ENCODE results near the gene PDIA5. TPM values are rescaled to one million over a fixed set of nuclear protein-coding genes. Genes with fewer than 3 reads are reported as not detected.
A peak's percentile ranks its signal among the peaks of the same experiment; 100 is the strongest.

The PDIA5 gene
- total and polyA plus RNA-seq, 9 donors = 14.9 to 28.5 (median 19.5) TPM

GRCh38 chr3:123098426-123099330 lies 31.9 kb downstream of the PDIA5 start:
- peak; percentile 73 for DNase-seq

GRCh38 chr3:123099331-123100192 lies 32.7 kb downstream of the PDIA5 start:
- H3K36me3 ChIP-seq (ENCODE audit: control insufficient read depth, insufficient read depth, low read length) = peaks cover 28% of the 10 kb centered on the region
- H3K27ac ChIP-seq (ENCODE audit: low read length) = no peak overlapping the region
- DNase-seq = peak; percentile 42

More at GRCh38 chr3:123098426-123099330, 31.9 kb downstream of the PDIA5 start:
- no peaks in the 10 kb centered on the region for H3K27me3 ChIP-seq (ENCODE audit: control insufficient read depth, insufficient read depth, low read length)
- H3K9me3 ChIP-seq (replicated peaks; ENCODE audit: control insufficient read depth, low read depth, low read length) = no peaks in the 10 kb centered on the region
- no CpG with 5 or more reads among the region's 6 CpGs for WGBS (ENCODE audit: insufficient coverage)
- no peak overlapping the region for H3K4me3 ChIP-seq (ENCODE audit: low read length)
- H3K36me3 ChIP-seq (ENCODE audit: control insufficient read depth, insufficient read depth, low read length) = peaks cover 20% of the 10 kb centered on the region
- H3K27ac ChIP-seq (ENCODE audit: low read length) = no peak overlapping the region
- peaks cover 47% of the 10 kb centered on the region for H3K4me1 ChIP-seq (ENCODE audit: control insufficient read depth, insufficient read depth, low read length)

GRCh38 chr3:123100193-123100776 lies 33.5 kb downstream of the PDIA5 start:
- H3K27ac ChIP-seq (ENCODE audit: low read length) = no peak overlapping the region
- H3K4me3 ChIP-seq (ENCODE audit: low read length) = no peak overlapping the region
- 81% methylated on average over 4 of the region's 8 CpGs for WGBS (ENCODE audit: insufficient coverage)
- no peaks in the 10 kb centered on the region for H3K27me3 ChIP-seq (ENCODE audit: control insufficient read depth, insufficient read depth, low read length)
- peaks cover 30% of the 10 kb centered on the region for H3K36me3 ChIP-seq (ENCODE audit: control insufficient read depth, insufficient read depth, low read length)
- no peak for DNase-seq
- H3K4me1 ChIP-seq (ENCODE audit: control insufficient read depth, insufficient read depth, low read length) = peaks cover 47% of the 10 kb centered on the region
- H3K9me3 ChIP-seq (replicated peaks; ENCODE audit: control insufficient read depth, low read depth, low read length) = no peaks in the 10 kb centered on the region

More at GRCh38 chr3:123099331-123100192, 32.7 kb downstream of the PDIA5 start:
- Histone ChIP-seq H3K4me1 (ENCODE audit: control insufficient read depth, insufficient read depth, low read length) (peaks cover 47% of the 10 kb centered on the region), H3K27me3 (ENCODE audit: control insufficient read depth, insufficient read depth, low read length) (no peaks in the 10 kb centered on the region), H3K4me3 (ENCODE audit: low read length) (no peak overlapping the region), H3K9me3 (replicated peaks; ENCODE audit: control insufficient read depth, low read depth, low read length) (no peaks in the 10 kb centered on the region)
- WGBS (ENCODE audit: insufficient coverage) = 74% methylated on average over 9 of the region's 12 CpGs

DNA sequence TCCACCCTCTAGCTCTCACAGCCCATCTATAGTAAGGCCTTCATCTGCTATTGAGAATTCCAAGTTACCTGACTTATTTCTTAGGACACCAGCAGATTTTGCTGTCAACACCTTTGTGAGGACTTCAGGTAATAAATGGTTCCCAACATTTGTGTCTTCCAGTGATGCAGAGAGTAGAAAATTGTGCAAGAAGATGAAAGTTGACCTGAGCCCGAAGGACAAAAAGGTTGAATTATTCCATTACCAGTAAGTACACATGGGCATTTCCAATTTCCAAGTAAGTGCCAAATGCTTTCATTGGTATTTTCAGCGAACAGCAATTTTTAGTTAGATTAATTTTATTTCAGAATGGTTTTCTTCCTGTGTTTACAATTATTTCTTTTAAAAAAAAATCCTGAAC lies 35.4 kb downstream of the PDIA5 start:
- DNase-seq = no peak
- Histone ChIP-seq H3K36me3 (ENCODE audit: control insufficient read depth, insufficient read depth, low read length) (peaks cover 42% of the 10 kb centered on the region), H3K4me3 (ENCODE audit: low read length) (no peak overlapping the region), H3K27ac (ENCODE audit: low read length) (no peak overlapping the region), H3K9me3 (replicated peaks; ENCODE audit: control insufficient read depth, low read depth, low read length) (no peaks in the 10 kb centered on the region), H3K27me3 (ENCODE audit: control insufficient read depth, insufficient read depth, low read length) (no peaks in the 10 kb centered on the region), H3K4me1 (ENCODE audit: control insufficient read depth, insufficient read depth, low read length) (peaks cover 30% of the 10 kb centered on the region)
- no CpG with 5 or more reads among the region's 2 CpGs for WGBS (ENCODE audit: insufficient coverage)

DNA sequence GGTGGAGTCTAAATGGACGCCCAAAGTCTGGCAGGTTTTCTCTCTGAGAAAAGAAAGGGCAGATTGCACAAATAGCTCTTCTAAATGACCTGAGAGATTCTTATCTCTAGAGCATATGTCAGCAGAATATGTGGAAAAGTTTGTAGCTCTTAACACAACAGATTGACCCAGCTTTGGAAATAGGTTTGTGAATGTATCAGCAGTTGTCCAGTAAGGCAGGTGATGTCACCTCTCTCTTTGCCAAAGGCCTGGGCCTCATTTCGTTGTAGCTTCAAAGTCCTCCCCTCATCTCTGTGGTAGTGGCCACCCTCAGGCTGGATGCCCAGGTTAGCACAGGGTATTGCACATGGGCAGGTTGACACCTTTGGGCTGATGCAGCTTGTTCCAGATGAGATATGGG lies 36.0 kb downstream of the PDIA5 start:
- H3K36me3 ChIP-seq (ENCODE audit: control insufficient read depth, insufficient read depth, low read length) = peaks cover 48% of the 10 kb centered on the region
- no peaks in the 10 kb centered on the region for H3K9me3 ChIP-seq (replicated peaks; ENCODE audit: control insufficient read depth, low read depth, low read length)
- no peaks in the 10 kb centered on the region for H3K27me3 ChIP-seq (ENCODE audit: control insufficient read depth, insufficient read depth, low read length)
- H3K4me1 ChIP-seq (ENCODE audit: control insufficient read depth, insufficient read depth, low read length) = peaks cover 25% of the 10 kb centered on the region
- no peak for DNase-seq
- 75% methylated on average over 1 of the region's 2 CpGs for WGBS (ENCODE audit: insufficient coverage)
- no peak overlapping the region for H3K4me3 ChIP-seq (ENCODE audit: low read length)
- no peak overlapping the region for H3K27ac ChIP-seq (ENCODE audit: low read length)

DNA sequence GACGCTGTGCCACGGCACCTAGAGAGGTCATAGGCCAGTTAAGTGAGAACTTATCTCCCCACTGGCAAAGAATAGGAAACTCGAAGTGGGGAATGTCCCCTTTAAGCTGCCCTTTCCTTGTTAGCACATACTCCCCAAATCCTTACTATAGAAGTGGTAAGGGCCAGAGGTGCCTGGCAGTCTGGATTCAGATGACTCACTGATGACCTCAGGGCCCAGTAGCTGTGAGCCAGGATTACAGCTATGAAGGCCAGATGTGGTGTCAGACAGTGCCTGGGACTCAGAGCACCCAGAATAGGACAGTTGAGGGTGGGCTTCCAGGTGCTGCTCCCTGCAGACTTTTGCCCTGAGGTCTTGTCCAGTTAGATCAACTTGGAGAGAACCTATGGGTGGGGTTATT lies 37.7 kb downstream of the PDIA5 start:
- DNase-seq = no peak
- Histone ChIP-seq H3K9me3 (replicated peaks; ENCODE audit: control insufficient read depth, low read depth, low read length) (no peaks in the 10 kb centered on the region), H3K27ac (ENCODE audit: low read length) (no peak overlapping the region), H3K36me3 (ENCODE audit: control insufficient read depth, insufficient read depth, low read length) (peaks cover 50% of the 10 kb centered on the region), H3K27me3 (ENCODE audit: control insufficient read depth, insufficient read depth, low read length) (no peaks in the 10 kb centered on the region), H3K4me1 (ENCODE audit: control insufficient read depth, insufficient read depth, low read length) (peaks cover 9% of the 10 kb centered on the region), H3K4me3 (ENCODE audit: low read length) (no peak overlapping the region)
- no CpG with 5 or more reads among the region's 3 CpGs for WGBS (ENCODE audit: insufficient coverage)

GRCh38 chr3:123105201-123106189 lies 38.7 kb downstream of the PDIA5 start:
- no peaks in the 10 kb centered on the region for H3K4me1 ChIP-seq (ENCODE audit: control insufficient read depth, insufficient read depth, low read length)
- no peaks in the 10 kb centered on the region for H3K27me3 ChIP-seq (ENCODE audit: control insufficient read depth, insufficient read depth, low read length)
- H3K4me3 ChIP-seq (ENCODE audit: low read length) = no peak overlapping the region
- 67% methylated on average over 8 of the region's 12 CpGs for WGBS (ENCODE audit: insufficient coverage)
- peak; percentile 38 for DNase-seq
- H3K27ac ChIP-seq (ENCODE audit: low read length) = no peak overlapping the region
- peaks cover 55% of the 10 kb centered on the region for H3K36me3 ChIP-seq (ENCODE audit: control insufficient read depth, insufficient read depth, low read length)
- H3K9me3 ChIP-seq (replicated peaks; ENCODE audit: control insufficient read depth, low read depth, low read length) = no peaks in the 10 kb centered on the region

GRCh38 chr3:123110282-123110975 lies 43.6 kb downstream of the PDIA5 start:
- Histone ChIP-seq H3K36me3 (ENCODE audit: control insufficient read depth, insufficient read depth, low read length) (peaks cover 47% of the 10 kb centered on the region), H3K27ac (ENCODE audit: low read length) (no peak overlapping the region), H3K9me3 (replicated peaks; ENCODE audit: control insufficient read depth, low read depth, low read length) (no peaks in the 10 kb centered on the region), H3K4me1 (ENCODE audit: control insufficient read depth, insufficient read depth, low read length) (peaks cover 12% of the 10 kb centered on the region), H3K27me3 (ENCODE audit: control insufficient read depth, insufficient read depth, low read length) (no peaks in the 10 kb centered on the region), H3K4me3 (ENCODE audit: low read length) (no peak overlapping the region)
- whole genome bisulfite sequencing (ENCODE audit: insufficient coverage) = 77% methylated on average over 10 of the region's 19 CpGs
- DNase-seq = no peak
